HepG2 (cell line): ENCODE results near the gene REPIN1.

Experiments
- CTCF ChIP-seq: sonication (generic); formaldehyde crosslinking; IDR thresholded peaks from 2 replicates; pipeline ENCODE4 v1.5.0; 2020; ENCODE audit warnings: mild to moderate bottlenecking, missing genetic modification reagents, moderate library complexity
- EED ChIP-seq: sonication (generic); formaldehyde crosslinking; IDR thresholded peaks from 2 replicates; pipeline ENCODE4 v1.5.0; 2020; ENCODE audit warnings: mild to moderate bottlenecking, missing genetic modification reagents
- FLYWCH1 ChIP-seq: sonication (generic); formaldehyde crosslinking; IDR thresholded peaks from 2 replicates; pipeline ENCODE4 v1.8.1; 2023; ENCODE audit warnings: mild to moderate bottlenecking, missing genetic modification reagents
- FOXO4 ChIP-seq: sonication (generic); formaldehyde crosslinking; conservative IDR thresholded peaks from 2 replicates; pipeline ENCODE4 v1.8.1; 2023; ENCODE audit warnings: missing genetic modification reagents
- KLF16 ChIP-seq, 2 experiments: sonication (generic) in 1 of 2; formaldehyde crosslinking in 1 of 2; IDR thresholded peaks; 2 replicates each; pipeline versions ENCODE4 v1.6.1 to v1.8.0; 2016 to 2023; ENCODE audit warnings: missing genetic modification reagents in 2 of 2, missing compliant biosample characterization in 1 of 2
- POLR2AphosphoS5 ChIP-seq: IDR thresholded peaks from 2 replicates; pipeline ENCODE4 v1.6.1; 2012; ENCODE audit warnings: low read depth, low read length
- RAD21 ChIP-seq: fragments of 450-650 bp; formaldehyde crosslinking; IDR thresholded peaks from 2 replicates; pipeline ENCODE4 v1.5.0; 2020; ENCODE audit warnings: mild to moderate bottlenecking
- ZNF792 ChIP-seq: IDR thresholded peaks from 2 replicates; pipeline ENCODE4 v1.6.1; 2016

- TF ChIP-seq FLYWCH1 (CRISPR knock-in tag) (no peak), CTCF (CRISPR knock-in tag) (no peak), RAD21 (CRISPR knock-in tag) (no peak), POLR2AphosphoS5 (no peak), EED (CRISPR knock-in tag) (no peak), FOXO4 (CRISPR knock-in tag) (no peak), ZNF792 (CRISPR knock-in tag) (no peak), KLF16 (CRISPR knock-in tag; IDR thresholded peaks at IDR 0.05) (no peak)
Observed at GRCh38 chr7:150363872-150364271, 4.8 kb upstream of the REPIN1 start.
